Testis (tissue), 2 donors: ENCODE data around the gene OR8S1.

Experiments used
- CTCF ChIP-seq, 3 experiments: fragments of 450-650 bp in 2 of 3; fragments of 200-600 bp in 1 of 3; sonication (generic) in 1 of 3; IDR thresholded peaks; one replicate each; pipeline ENCODE4 v1.5.1; 2016 to 2019; ENCODE audit warnings: antibody characterized with exemption in 3 of 3, mild to moderate bottlenecking in 2 of 3, moderate library complexity in 1 of 3
- POLR2A ChIP-seq: fragments of 450-650 bp; IDR thresholded peaks from one replicate; pipeline ENCODE4 v1.6.1; 2017; ENCODE audit warnings: antibody characterized with exemption, mild to moderate bottlenecking, moderate library complexity

GRCh38 chr12:48508987-48509386, 16.4 kb upstream of the OR8S1 start:
- TF ChIP-seq CTCF (IDR thresholded peaks at IDR 0.05) (no peak), POLR2A (no peak)
